ENCODE data around the gene SLC6A1.

GRCh38 chr3:10956531-10956930 lies 36.0 kb upstream of the SLC6A1 start:
- TF ChIP-seq CTCF (IDR thresholded peaks at IDR 0.05) (no peak), POLR2A (IDR thresholded peaks at IDR 0.05) (no peak)

All from heart left ventricle (tissue), 13 donors.